ENCODE results near the gene ABCB6.

DNA sequence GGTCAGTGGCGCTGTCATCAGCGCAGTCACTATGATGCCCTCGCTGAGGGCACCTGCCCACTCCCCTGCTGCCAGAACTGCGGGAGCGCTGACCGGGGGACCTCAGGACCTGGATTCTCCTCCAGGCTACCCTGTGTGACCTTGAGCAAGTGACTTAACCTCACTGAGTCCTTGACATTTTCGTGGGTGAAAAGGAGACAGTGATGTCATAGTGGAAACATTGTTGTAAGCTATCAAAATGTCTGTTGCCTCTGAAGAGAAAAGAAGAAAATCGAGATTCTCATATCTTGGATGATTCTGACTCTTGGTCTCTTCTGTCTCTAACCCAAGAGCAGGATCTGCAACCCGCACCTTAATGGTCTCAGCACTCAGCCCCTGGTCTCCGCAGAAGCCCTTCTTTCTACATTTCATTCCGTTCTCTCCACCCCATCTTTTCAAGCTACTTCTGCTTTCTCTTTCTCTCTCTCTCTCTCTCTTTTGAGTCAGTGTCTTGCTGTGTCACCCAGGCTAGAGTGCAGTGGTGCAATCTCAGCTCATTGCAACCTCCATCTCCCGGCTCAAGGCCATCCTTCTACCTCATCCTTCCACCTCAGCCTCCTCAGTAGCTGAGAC, 35.9 kb upstream of the ABCB6 start:
- TF ChIP-seq CTCF (IDR thresholded peaks at IDR 0.05 in 8 of 11, conservative IDR thresholded peaks at IDR 0.05 in 3 of 11) (no peak), POLR2AphosphoS5 (IDR thresholded peaks at IDR 0.05) (peak in 1 of 3 donors; percentile 72), POLR2A (IDR thresholded peaks at IDR 0.05) (no peak)
